ENCODE measurements around the gene NT5DC1.
"Not testable (repeated sequence)": the region's sequence is repeated elsewhere in the genome, so short reads cannot be mapped to it uniquely, and the experiment has no call there.

The NT5DC1 gene

GRCh38 chr6:116278854-116279231, 178.2 kb downstream of the NT5DC1 start:
- DNase-seq (ENCODE audit: low spot score): no peak
- TF ChIP-seq CTCF (IDR thresholded peaks at IDR 0.05; ENCODE audit: borderline replicate concordance, control extremely low read depth, extremely low read depth, insufficient read depth, missing control alignments): no peak
- in situ Hi-C loops (cut with MboI; ENCODE audit: low sequenced_read_pairs, unreplicated experiment): loop anchor here (25.0 kb wide), 1 partner anchor 158 kb away; no protein-coding TSS in a partner anchor

GRCh38 chr6:116279232-116280160, 178.8 kb downstream of the NT5DC1 start, which contains the start of gene TSPYL1:
TSPYL1 (minus strand) TSS chr6:116279930; CDS start chr6:116279830, 100 bp downstream.
- in situ Hi-C loops (cut with MboI; ENCODE audit: low sequenced_read_pairs, unreplicated experiment): loop anchor here (25.0 kb wide), 1 partner anchor 158 kb away; no protein-coding TSS in a partner anchor
- DNase-seq (ENCODE audit: low spot score): peak; percentile 93
- peak; percentile 3 for TF ChIP-seq CTCF (IDR thresholded peaks at IDR 0.05; ENCODE audit: borderline replicate concordance, control extremely low read depth, extremely low read depth, insufficient read depth, missing control alignments)

- no peak for DNase-seq (ENCODE audit: low spot score)
- TF ChIP-seq CTCF (IDR thresholded peaks at IDR 0.05; ENCODE audit: borderline replicate concordance, control extremely low read depth, extremely low read depth, insufficient read depth, missing control alignments): no peak
- in situ Hi-C loops (cut with MboI; ENCODE audit: low sequenced_read_pairs, unreplicated experiment): loop anchor here (25.0 kb wide), 1 partner anchor 157 kb away; no protein-coding TSS in a partner anchor
Observed at GRCh38 chr6:116280161-116280932, 179.7 kb downstream of the NT5DC1 start.

GRCh38 chr6:116280933-116281316, 180.3 kb downstream of the NT5DC1 start:
- in situ Hi-C loops (cut with MboI; ENCODE audit: low sequenced_read_pairs, unreplicated experiment): loop anchor here (25.0 kb wide), 1 partner anchor 156 kb away; no protein-coding TSS in a partner anchor
- TF ChIP-seq CTCF (IDR thresholded peaks at IDR 0.05; ENCODE audit: borderline replicate concordance, control extremely low read depth, extremely low read depth, insufficient read depth, missing control alignments): no peak

GRCh38 chr6:116282698-116283097, 182.0 kb downstream of the NT5DC1 start:
- no peak for TF ChIP-seq CTCF (IDR thresholded peaks at IDR 0.05; ENCODE audit: borderline replicate concordance, control extremely low read depth, extremely low read depth, insufficient read depth, missing control alignments)
- in situ Hi-C loops (cut with MboI; ENCODE audit: low sequenced_read_pairs, unreplicated experiment): loop anchor here (25.0 kb wide), 1 partner anchor 155 kb away; no protein-coding TSS in a partner anchor
- no peak for DNase-seq (ENCODE audit: low spot score)

More at GRCh38 chr6:116280933-116281316, 180.3 kb downstream of the NT5DC1 start:
- no peak for DNase-seq (ENCODE audit: low spot score)

- in situ Hi-C loops (cut with MboI; ENCODE audit: low sequenced_read_pairs, unreplicated experiment): loop anchor here (25.0 kb wide), 1 partner anchor 154 kb away; no protein-coding TSS in a partner anchor
- TF ChIP-seq CTCF (IDR thresholded peaks at IDR 0.05; ENCODE audit: borderline replicate concordance, control extremely low read depth, extremely low read depth, insufficient read depth, missing control alignments): no peak
- no peak for DNase-seq (ENCODE audit: low spot score)
Observed at GRCh38 chr6:116283191-116283590, 182.5 kb downstream of the NT5DC1 start.

GRCh38 chr6:116284984-116285383, 184.3 kb downstream of the NT5DC1 start:
- DNase-seq (ENCODE audit: low spot score): not testable (repeated sequence)
- in situ Hi-C loops (cut with MboI; ENCODE audit: low sequenced_read_pairs, unreplicated experiment): loop anchor here (25.0 kb wide), 1 partner anchor 152 kb away; no protein-coding TSS in a partner anchor
